Measurements from ENCODE around the gene RAB7A. TPM values are rescaled to one million over a fixed set of nuclear protein-coding genes. Genes with fewer than 3 reads are reported as not detected.

RAB7A gene
- total RNA-seq, 4 donors from 2014 or later, result 45.0 to 121 (median 101) TPM

- intact Hi-C loops (cut with DNase I; ENCODE audit: low total_unique reads), result loop anchor here (10.0 kb wide), 1 partner anchor 56 kb away; the partner anchor contains the start of gene RAB7A
- no peak for DNase-seq
- H3K27me3 ChIP-seq, result no peaks in the 10 kb centered on the region
- no peak for TF ChIP-seq EP300 (IDR thresholded peaks at IDR 0.05; ENCODE audit: low read depth)
- no peak for TF ChIP-seq POLR2AphosphoS5 (IDR thresholded peaks at IDR 0.05)
- no peak for TF ChIP-seq POLR2A (IDR thresholded peaks at IDR 0.05)
- no peak for TF ChIP-seq CTCF (IDR thresholded peaks at IDR 0.05)
- H3K4me1 ChIP-seq, result peaks cover 39 to 72% (median 46%) of the 10 kb centered on the region in 4 donors
- H3K27ac ChIP-seq, result no peak overlapping the region
- no peak overlapping the region for H3K4me3 ChIP-seq
- 60 to 95% methylated on average over 1 of the region's 1 CpG for WGBS, 2 donors (ENCODE audit: low coverage in 1 of 2)
- no peaks in the 10 kb centered on the region for H3K36me3 ChIP-seq
- in situ Hi-C loops (cut with MboI; ENCODE audit: low pct_ligation_motif_present in 1 of 4, low pct_unique_long_range_greater_than_20kb in 1 of 4, low sequenced_read_pairs in 3 of 4), result loop anchor here in 1 of 4 donors (25.0 kb wide), 1 partner anchor 94 kb away; no protein-coding TSS in a partner anchor
- no peaks in the 10 kb centered on the region for H3K9me3 ChIP-seq
Observed at GRCh38 chr3:128781164-128781563, 55.2 kb downstream of the RAB7A start.

- Histone ChIP-seq H3K27me3 (no peaks in the 10 kb centered on the region), H3K9me3 (no peaks in the 10 kb centered on the region), H3K27ac (peak overlapping the region; percentile 15 to 56 (median 50)), H3K4me1 (peaks cover 50 to 84% (median 54%) of the 10 kb centered on the region in 4 donors), H3K36me3 (no peaks in the 10 kb centered on the region), H3K4me3 (no peak overlapping the region)
- TF ChIP-seq EP300 (IDR thresholded peaks at IDR 0.05; ENCODE audit: low read depth) (no peak), POLR2AphosphoS5 (IDR thresholded peaks at IDR 0.05) (peak in 1 of 3 donors; percentile 35)
- in situ Hi-C loops (cut with MboI; ENCODE audit: low pct_ligation_motif_present in 1 of 4, low pct_unique_long_range_greater_than_20kb in 1 of 4, low sequenced_read_pairs in 3 of 4), result loop anchor here in 1 of 4 donors (25.0 kb wide), 1 partner anchor 95 kb away; no protein-coding TSS in a partner anchor
- DNase-seq, result no peak
- WGBS, 2 donors (ENCODE audit: low coverage in 1 of 2), result 62% methylated on average over 5 of the region's 5 CpGs; no CpG with 5 or more reads in 1 of the 2 donors
- intact Hi-C loops (cut with DNase I; ENCODE audit: low total_unique reads), result loop anchor here (10.0 kb wide), 1 partner anchor 58 kb away; the partner anchor contains the start of gene RAB7A
Observed at GRCh38 chr3:128782282-128783146, 56.5 kb downstream of the RAB7A start.

GRCh38 chr3:128783774-128784173, 57.8 kb downstream of the RAB7A start:
- WGBS, 2 donors (ENCODE audit: low coverage in 1 of 2), result 70 to 79% methylated on average over 4 of the region's 4 CpGs

GRCh38 chr3:128784232-128784631, 58.2 kb downstream of the RAB7A start:
- no peak overlapping the region for H3K4me3 ChIP-seq
- intact Hi-C loops (cut with DNase I; ENCODE audit: low total_unique reads) (loop anchor here (10.0 kb wide), 1 partner anchor 59 kb away; the partner anchor contains the start of gene RAB7A), in situ Hi-C loops (cut with MboI; ENCODE audit: low pct_ligation_motif_present in 1 of 4, low pct_unique_long_range_greater_than_20kb in 1 of 4, low sequenced_read_pairs in 3 of 4) (loop anchor here in 1 of 4 donors (25.0 kb wide), 1 partner anchor 97 kb away; no protein-coding TSS in a partner anchor)
- no peak overlapping the region for H3K27ac ChIP-seq
- H3K4me1 ChIP-seq, result peaks cover 47 to 90% (median 50%) of the 10 kb centered on the region in 4 donors
- 76 to 80% methylated on average over 2 to 7 of the region's 7 CpGs for WGBS, 2 donors (ENCODE audit: low coverage in 1 of 2)
- DNase-seq, result no peak
- H3K27me3 ChIP-seq, result no peaks in the 10 kb centered on the region
- H3K9me3 ChIP-seq, result no peaks in the 10 kb centered on the region
- TF ChIP-seq POLR2AphosphoS5 (IDR thresholded peaks at IDR 0.05) (no peak), CTCF (IDR thresholded peaks at IDR 0.05) (peak in 1 of 5 experiments; percentile 10), POLR2A (IDR thresholded peaks at IDR 0.05) (no peak)
- no peaks in the 10 kb centered on the region for H3K36me3 ChIP-seq

More at GRCh38 chr3:128783774-128784173, 57.8 kb downstream of the RAB7A start:
- H3K9me3 ChIP-seq, result no peaks in the 10 kb centered on the region
- TF ChIP-seq POLR2AphosphoS5 (IDR thresholded peaks at IDR 0.05) (no peak), POLR2A (IDR thresholded peaks at IDR 0.05) (no peak), CTCF (IDR thresholded peaks at IDR 0.05) (no peak), EP300 (IDR thresholded peaks at IDR 0.05; ENCODE audit: low read depth) (no peak)
- no peaks in the 10 kb centered on the region for H3K36me3 ChIP-seq
- no peak overlapping the region for H3K4me3 ChIP-seq
- peaks cover 47 to 90% (median 52%) of the 10 kb centered on the region in 4 donors for H3K4me1 ChIP-seq
- H3K27me3 ChIP-seq, result no peaks in the 10 kb centered on the region
- intact Hi-C loops (cut with DNase I; ENCODE audit: low total_unique reads), result loop anchor here (10.0 kb wide), 1 partner anchor 59 kb away; the partner anchor contains the start of gene RAB7A
- in situ Hi-C loops (cut with MboI; ENCODE audit: low pct_ligation_motif_present in 1 of 4, low pct_unique_long_range_greater_than_20kb in 1 of 4, low sequenced_read_pairs in 3 of 4), result loop anchor here in 1 of 4 donors (25.0 kb wide), 1 partner anchor 96 kb away; no protein-coding TSS in a partner anchor
- DNase-seq, result no peak
- H3K27ac ChIP-seq, result no peak overlapping the region
